HepG2 (cell line): Measurements from ENCODE around the gene SERPINB6. TPM values are rescaled to one million over a fixed set of nuclear protein-coding genes. Genes with fewer than 3 reads are reported as not detected.

Source experiments
- ATRX ChIP-seq: sonication (generic); formaldehyde crosslinking; IDR thresholded peaks from 2 replicates; pipeline ENCODE4 v1.4.0; 2020; ENCODE audit warnings: missing genetic modification reagents, borderline replicate concordance
- DMAP1 ChIP-seq: IDR thresholded peaks from 2 replicates; pipeline ENCODE4 v1.6.1; 2016
- E2F2 ChIP-seq: sonication (generic); formaldehyde crosslinking; IDR thresholded peaks from 2 replicates; pipeline ENCODE4 v1.4.0; 2020; ENCODE audit warnings: missing genetic modification reagents, borderline replicate concordance
- FOXK1 ChIP-seq: sonication (generic); formaldehyde crosslinking; IDR thresholded peaks from 2 replicates; pipeline ENCODE4 v1.4.0; 2020; ENCODE audit warnings: low read depth, missing genetic modification reagents, borderline replicate concordance
- IKZF5 ChIP-seq: IDR thresholded peaks from 2 replicates; pipeline ENCODE4 v1.6.1; 2018; ENCODE audit warnings: missing genetic modification reagents, mild to moderate bottlenecking, missing compliant biosample characterization
- MED13 ChIP-seq: sonication (generic); formaldehyde crosslinking; IDR thresholded peaks from 2 replicates; pipeline ENCODE4 v1.5.0; 2020; ENCODE audit warnings: missing genetic modification reagents
- MTERF4 ChIP-seq: sonication (generic); formaldehyde crosslinking; IDR thresholded peaks from 2 replicates; pipeline ENCODE4 v1.8.0; 2023; ENCODE audit warnings: mild to moderate bottlenecking, missing genetic modification reagents
- NR0B2 ChIP-seq: sonication (generic); formaldehyde crosslinking; IDR thresholded peaks from 2 replicates; pipeline ENCODE4 v1.4.0; 2020; ENCODE audit warnings: mild to moderate bottlenecking, missing genetic modification reagents
- NR2F2 ChIP-seq: IDR thresholded peaks from 2 replicates; pipeline ENCODE4 v1.6.1; 2012; ENCODE audit warnings: low read depth, inconsistent platforms, borderline replicate concordance
- PBX3 ChIP-seq: sonication (generic); formaldehyde crosslinking; IDR thresholded peaks from 2 replicates; pipeline ENCODE4 v1.8.1; 2023; ENCODE audit warnings: missing genetic modification reagents, inconsistent platforms, borderline replicate concordance
- REPIN1 ChIP-seq: sonication (generic); formaldehyde crosslinking; IDR thresholded peaks from 2 replicates; pipeline ENCODE4 v1.8.0; 2022; ENCODE audit warnings: missing genetic modification reagents, low read depth, mild to moderate bottlenecking, borderline replicate concordance
- ZBED4 ChIP-seq: sonication (generic); formaldehyde crosslinking; IDR thresholded peaks from 2 replicates; pipeline ENCODE4 v1.4.0; 2020; ENCODE audit warnings: missing genetic modification reagents, borderline replicate concordance
- ZNF17 ChIP-seq: sonication (generic); formaldehyde crosslinking; IDR thresholded peaks from 2 replicates; pipeline ENCODE4 v1.5.0; 2020; ENCODE audit warnings: mild to moderate bottlenecking, missing genetic modification reagents
- ZNF207 ChIP-seq: fragments of 450-650 bp; IDR thresholded peaks from 2 replicates; pipeline ENCODE4 v1.6.1; 2016; ENCODE audit warnings: antibody characterized with exemption, borderline replicate concordance
- ZNF276 ChIP-seq: sonication (generic); formaldehyde crosslinking; IDR thresholded peaks from 2 replicates; pipeline ENCODE4 v1.4.0; 2020; ENCODE audit warnings: mild to moderate bottlenecking, low read depth, missing genetic modification reagents
- ZNF337 ChIP-seq: sonication (generic); formaldehyde crosslinking; IDR thresholded peaks from 2 replicates; pipeline ENCODE4 v1.5.1; 2020; ENCODE audit warnings: missing genetic modification reagents, low read depth, mild to moderate bottlenecking, borderline replicate concordance
- polyA plus RNA-seq, 8 experiments: library from polyadenylated mRNA; depleted of rRNA in 3 of 8; stranded (reverse) in 7 of 8; unstranded in 1 of 8; fragments of >200 nt; fragmentation: Illumina TruSeq in 4 of 8; extraction: Trizol in 4 of 8; gene quantifications; 2 replicates each; pipeline versions ENCODE4 v1.2.1 to v1.2.3, GENCODE V29; 2011 to 2016; ENCODE audit warnings: low read depth in 4 of 8, missing spikeins in 1 of 8, mixed read lengths in 1 of 8; ENCODE audit not compliant: insufficient read depth in 1 of 8
- total RNA-seq, 5 experiments: library from RNA; depleted of rRNA; stranded (reverse); fragments of >200 nt; fragmentation: Illumina TruSeq; extraction: Trizol; gene quantifications; 2 replicates each; pipeline ENCODE4 v1.2.3, GENCODE V29; 2016; ENCODE audit warnings: low read depth in 1 of 5

Gene SERPINB6
- total and polyA plus RNA-seq, 2 of the 13 experiments (the other 11 are each of a cell fraction or from before 2014, with no cell fraction given) = 38.2 to 61.3 TPM

GRCh38 chr6:2988426-2989331, 17.3 kb upstream of the SERPINB6 start (continued):
- TF ChIP-seq MED13 (CRISPR knock-in tag) (peak; percentile 6; the same call in 1 of the 2 replicates), PBX3 (no peak), ZNF207 (no peak), REPIN1 (CRISPR knock-in tag) (peak; percentile 91; the same call in 1 of the 2 replicates), ZNF17 (CRISPR knock-in tag) (no peak), ZBED4 (peak; percentile 32; the same call in 1 of the 2 replicates), NR0B2 (CRISPR knock-in tag) (peak; percentile 91), ZNF276 (CRISPR knock-in tag) (peak; percentile 35; the same call in 1 of the 2 replicates), E2F2 (peak; percentile 94), FOXK1 (CRISPR knock-in tag) (no peak; the same call in 1 of the 2 replicates), MTERF4 (peak; percentile 98), NR2F2 (peak; percentile 43; the same call in 1 of the 2 replicates), ZNF337 (no peak), IKZF5 (CRISPR knock-in tag) (peak; percentile 84), DMAP1 (CRISPR knock-in tag) (peak; percentile 87), ATRX (CRISPR knock-in tag) (no peak)
